Transverse colon (tissue), 4 donors: ENCODE results near the gene VWA5B1. TPM values are rescaled to one million over a fixed set of nuclear protein-coding genes. Genes with fewer than 3 reads are reported as not detected.

Experiments
- DNase-seq: peaks from one replicate; pipeline ENCODE4 v3.0.0-alpha.2; 2019
- H3K27ac ChIP-seq, 4 donors: fragments of 200-600 bp; sonication (generic); 2 replicates each; pipeline ENCODE4 v1.5.1; 2016 to 2018; ENCODE audit warnings: inconsistent platforms in 4 of 4
- H3K27me3 ChIP-seq: fragments of 200-600 bp; sonication (generic); 2 replicates; pipeline ENCODE4 v1.5.1; 2017; ENCODE audit warnings: inconsistent platforms
- H3K36me3 ChIP-seq, 4 donors: fragments of 200-600 bp; sonication (generic); 2 replicates each; pipeline ENCODE4 v1.5.1; 2017 to 2019; ENCODE audit warnings: inconsistent platforms in 4 of 4
- H3K4me1 ChIP-seq, 4 donors: fragments of 200-600 bp; sonication (generic); 2 replicates each; pipeline ENCODE4 v1.5.1; 2017 to 2020; ENCODE audit warnings: inconsistent platforms in 4 of 4
- H3K4me3 ChIP-seq, 4 donors: fragments of 200-600 bp; sonication (generic); 1 replicate in 1 of 4; 2 replicates in 3 of 4; pipeline versions ENCODE4 v1.5.1 to v1.6.1; 2017 to 2019; ENCODE audit warnings: inconsistent platforms in 4 of 4
- H3K9me3 ChIP-seq, 2 donors: fragments of 200-600 bp; sonication (generic); 2 replicates each; pipeline ENCODE4 v1.5.1; 2017 to 2019; ENCODE audit warnings: inconsistent platforms in 2 of 2
- CTCF ChIP-seq, 5 experiments: fragments of 200-600 bp in 3 of 5; fragments of 450-650 bp in 2 of 5; sonication (generic) in 3 of 5; IDR thresholded peaks; 1 replicate in 2 of 5; 2 replicates in 3 of 5; pipeline ENCODE4 v1.5.1; 2016 to 2017; ENCODE audit warnings: antibody characterized with exemption in 5 of 5, inconsistent platforms in 3 of 5, mild to moderate bottlenecking in 2 of 5, moderate library complexity in 1 of 5
- EP300 ChIP-seq: sonication (generic); formaldehyde crosslinking; IDR thresholded peaks from one replicate; pipeline ENCODE4 v1.6.1; 2017; ENCODE audit warnings: antibody characterized with exemption, low read depth
- POLR2A ChIP-seq: fragments of 450-650 bp; IDR thresholded peaks from one replicate; pipeline ENCODE4 v1.6.1; 2016; ENCODE audit warnings: antibody characterized with exemption, mild to moderate bottlenecking, moderate library complexity
- POLR2AphosphoS5 ChIP-seq, 3 donors: sonication (generic); formaldehyde crosslinking; IDR thresholded peaks; one replicate each; pipeline ENCODE4 v1.6.1; 2016; ENCODE audit warnings: antibody characterized with exemption in 3 of 3
- WGBS, 2 donors: methylation state at CpG; one replicate each; pipeline ENCODE4 v1.1.5; 2018; ENCODE audit warnings: low coverage in 1 of 2; 5-methylcytosine and 5-hydroxymethylcytosine counted together
- in situ Hi-C, 4 donors: fragments of 200-750 bp; cut with MboI; loops; one replicate each; pipeline versions ENCODE4 v1.15.0 to v1.15.1; 2017; ENCODE audit warnings: low sequenced_read_pairs in 3 of 4, low pct_ligation_motif_present in 1 of 4, low pct_unique_long_range_greater_than_20kb in 1 of 4
- intact Hi-C: fragments of 100-400 bp; cut with DNase I; formaldehyde crosslinking; loops from one replicate; pipeline ENCODE4 v1.15.1; 2023; ENCODE audit warnings: low total_unique reads
- total RNA-seq, 4 donors: library from RNA; depleted of rRNA; stranded (reverse); fragments of >200 nt; gene quantifications; one replicate each; pipeline ENCODE4 v1.1.0, GENCODE V29; 2016

Gene VWA5B1
- total RNA-seq, 4 donors from 2014 or later = not detected

GRCh38 chr1:20250340-20250989 is 40.2 kb upstream of the VWA5B1 start:
- Histone ChIP-seq H3K4me1 (peaks cover under 1 to 46% (median 22%) of the 10 kb centered on the region in 4 donors), H3K36me3 (no peaks in the 10 kb centered on the region), H3K4me3 (peak overlapping the region in 1 of 4 donors; percentile 2), H3K27me3 (no peaks in the 10 kb centered on the region), H3K27ac (peak overlapping the region; percentile 80 to 90 (median 88)), H3K9me3 (no peaks in the 10 kb centered on the region)
- intact Hi-C loops = no loop called here
- DNase-seq = peak; percentile 89
- in situ Hi-C loops = no loop called here
- TF ChIP-seq CTCF (IDR thresholded peaks at IDR 0.05) (no peak), POLR2A (peak; percentile 15), POLR2AphosphoS5 (IDR thresholded peaks at IDR 0.05) (peak in 2 of 3 donors; percentile 62 to 74), EP300 (peak; percentile 90)
- WGBS, 2 donors = 14 to 50% methylated on average over 1 to 7 of the region's 7 CpGs

GRCh38 chr1:20252587-20252986 is 38.1 kb upstream of the VWA5B1 start:
- Histone ChIP-seq H3K9me3 (no peaks in the 10 kb centered on the region), H3K27ac (peak overlapping the region in 2 of 4 donors; percentile 89 to 90), H3K4me1 (peaks cover 3 to 56% (median 26%) of the 10 kb centered on the region in 4 donors), H3K27me3 (no peaks in the 10 kb centered on the region), H3K4me3 (no peak overlapping the region), H3K36me3 (no peaks in the 10 kb centered on the region)
- intact Hi-C loops = no loop called here
- in situ Hi-C loops = no loop called here
- no peak for TF ChIP-seq EP300
- no peak for TF ChIP-seq POLR2AphosphoS5 (IDR thresholded peaks at IDR 0.05)
- TF ChIP-seq CTCF (IDR thresholded peaks at IDR 0.05) = no peak
- no peak for TF ChIP-seq POLR2A
- WGBS, 2 donors = 95% methylated on average over 1 of the region's 1 CpG; no CpG with 5 or more reads in 1 of the 2 donors
- DNase-seq = no peak

- Histone ChIP-seq H3K4me3 (peak overlapping the region in 1 of 4 donors; percentile 8), H3K9me3 (no peaks in the 10 kb centered on the region), H3K36me3 (no peaks in the 10 kb centered on the region), H3K4me1 (peaks cover 3 to 39% (median 11%) of the 10 kb centered on the region in 4 donors), H3K27ac (peak overlapping the region; percentile 65 to 81 (median 78)), H3K27me3 (no peaks in the 10 kb centered on the region)
- in situ Hi-C loops = no loop called here
- TF ChIP-seq POLR2AphosphoS5 (IDR thresholded peaks at IDR 0.05) = peak in 2 of 3 donors; percentile 56
- no peak for TF ChIP-seq CTCF (IDR thresholded peaks at IDR 0.05)
- TF ChIP-seq EP300 = no peak
- TF ChIP-seq POLR2A = peak; percentile 64
- intact Hi-C loops = no loop called here
- DNase-seq = peak; percentile 77
- 28% methylated on average over 7 of the region's 7 CpGs; no CpG with 5 or more reads in 1 of the 2 donors for WGBS, 2 donors
Observed at GRCh38 chr1:20255666-20256065, 35.0 kb upstream of the VWA5B1 start.

- H3K27ac ChIP-seq = peak overlapping the region in 1 of 4 donors; percentile 10
- intact Hi-C loops = no loop called here
Observed at GRCh38 chr1:20259646-20260045, 31.0 kb upstream of the VWA5B1 start.

More at GRCh38 chr1:20259646-20260045, 31.0 kb upstream of the VWA5B1 start:
- no peaks in the 10 kb centered on the region for H3K36me3 ChIP-seq
- WGBS, 2 donors = 42 to 73% methylated on average over 1 to 3 of the region's 3 CpGs
- no peaks in the 10 kb centered on the region for H3K9me3 ChIP-seq
- no peak for DNase-seq
- in situ Hi-C loops = no loop called here
- H3K4me1 ChIP-seq = peaks cover 3 to 24% (median 8%) of the 10 kb centered on the region in 4 donors
- no peaks in the 10 kb centered on the region for H3K27me3 ChIP-seq
- H3K4me3 ChIP-seq = no peak overlapping the region
- TF ChIP-seq EP300 (no peak), POLR2AphosphoS5 (IDR thresholded peaks at IDR 0.05) (no peak), CTCF (IDR thresholded peaks at IDR 0.05) (no peak), POLR2A (no peak)
